ENCODE measurements around the gene COG5.

The COG5 gene

DNA sequence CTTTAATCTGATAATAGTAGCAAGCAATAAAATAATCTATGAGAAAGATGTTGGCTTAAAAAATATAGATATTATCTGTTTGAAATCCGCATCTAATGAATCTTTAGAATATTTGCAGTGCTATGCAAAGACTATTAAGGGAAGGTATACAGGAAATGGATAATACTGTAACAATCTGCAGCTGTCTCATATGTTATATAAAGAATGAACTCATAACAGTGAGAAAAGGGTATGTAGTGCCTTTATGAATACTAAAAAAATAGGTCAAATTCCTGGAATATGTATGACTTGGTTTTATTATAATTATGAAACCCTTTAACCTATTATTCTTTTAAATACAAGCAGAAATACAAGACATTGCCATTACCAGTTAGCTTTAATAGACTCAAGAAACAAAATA is 198.9 kb downstream of the COG5 start:
- Histone ChIP-seq H3K27ac (no peak overlapping the region), H3K4me2 (no peak overlapping the region)

DNA sequence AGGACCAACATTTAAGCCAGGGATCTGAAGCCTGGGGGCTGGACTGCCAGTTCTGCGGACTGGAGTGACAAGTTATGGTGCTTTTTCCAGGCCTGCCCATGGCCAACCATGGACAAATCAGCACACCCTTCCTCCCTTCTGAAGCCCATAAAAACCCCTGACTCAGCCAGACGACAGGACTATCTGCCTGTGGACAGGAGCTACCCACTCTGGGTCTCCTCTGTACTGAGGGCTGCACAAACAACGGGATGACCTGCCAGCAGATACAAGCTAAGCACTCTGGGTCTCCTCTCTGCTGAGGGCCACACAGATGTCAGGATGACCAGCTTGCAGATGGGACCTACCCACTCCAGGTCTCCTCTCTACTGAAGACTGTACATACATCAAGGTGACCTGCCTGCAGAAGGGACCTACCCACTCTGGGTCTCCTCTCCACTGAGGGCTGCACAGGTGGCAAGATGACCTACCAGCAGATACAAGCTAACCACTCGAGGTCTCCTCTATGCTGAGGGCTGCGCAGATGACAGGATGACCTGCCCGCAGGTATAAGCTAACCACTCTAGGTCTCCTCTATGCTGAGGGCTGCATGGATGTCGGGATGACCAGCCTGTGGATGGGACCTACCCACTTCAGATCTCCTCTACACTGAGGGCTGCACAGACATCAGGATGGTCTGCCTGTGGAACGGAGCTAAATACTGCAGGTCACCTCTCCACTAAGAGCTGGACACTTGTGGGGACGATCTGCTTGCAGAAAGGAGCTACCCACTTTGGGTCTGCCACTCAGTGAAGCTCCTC is 204.0 kb downstream of the COG5 start:
- TF ChIP-seq Cebpa-rat (IDR thresholded peaks at IDR 0.05), result no peak
- Histone ChIP-seq H3K27me3 (no peaks in the 10 kb centered on the region), H3K4me3 (peak overlapping the region; percentile 34), H3K36me3 (peaks cover 43% of the 10 kb centered on the region), H3K4me2 (no peak overlapping the region), H3K9ac (no peak overlapping the region), H4K20me1 (no peaks in the 10 kb centered on the region), H3K27ac (no peak overlapping the region), H3K9me3 (peaks cover 30% of the 10 kb centered on the region), H3K4me1 (no peaks in the 10 kb centered on the region)

More for the DNA sequence above, 198.9 kb downstream of the COG5 start:
- no peak overlapping the region for H3K4me3 ChIP-seq
- no peak for TF ChIP-seq Cebpa-rat (IDR thresholded peaks at IDR 0.05)
- no peaks in the 10 kb centered on the region for H4K20me1 ChIP-seq
- H3K9me3 ChIP-seq, result peaks cover 19% of the 10 kb centered on the region
- H3K9ac ChIP-seq, result no peak overlapping the region
- H3K27me3 ChIP-seq, result no peaks in the 10 kb centered on the region
- no peaks in the 10 kb centered on the region for H3K4me1 ChIP-seq
- H3K36me3 ChIP-seq, result peaks cover 27% of the 10 kb centered on the region

DNA sequence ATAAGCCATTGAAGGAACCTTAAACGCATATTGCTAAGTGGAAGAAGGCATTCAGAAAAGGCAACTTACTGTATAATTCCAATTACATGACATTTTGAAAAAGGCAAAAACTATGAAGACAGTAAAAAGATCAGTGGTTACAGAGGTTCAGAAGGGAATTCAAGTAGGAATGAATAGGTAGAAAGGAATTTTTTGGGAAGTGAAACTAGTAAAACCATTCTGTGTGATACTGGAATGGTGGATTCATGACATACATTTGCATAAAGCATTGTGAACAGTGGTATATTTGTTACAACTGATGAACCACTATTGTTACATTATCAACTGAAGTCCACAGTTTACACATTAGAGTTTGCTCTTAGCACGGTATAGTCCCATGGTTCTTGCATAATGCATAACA is 208.1 kb downstream of the COG5 start:
- no peak for TF ChIP-seq Cebpa-rat (IDR thresholded peaks at IDR 0.05)
- Histone ChIP-seq H3K36me3 (peaks cover 27% of the 10 kb centered on the region), H4K20me1 (no peaks in the 10 kb centered on the region), H3K9ac (no peak overlapping the region), H3K9me3 (peaks cover 19% of the 10 kb centered on the region), H3K4me2 (no peak overlapping the region), H3K27me3 (no peaks in the 10 kb centered on the region), H3K27ac (no peak overlapping the region), H3K4me3 (no peak overlapping the region), H3K4me1 (no peaks in the 10 kb centered on the region)

GRCh38 chr7:107354640-107355039 is 209.1 kb downstream of the COG5 start:
- Histone ChIP-seq H3K27me3 (no peaks in the 10 kb centered on the region), H3K27ac (no peak overlapping the region), H3K9me3 (peaks cover 9% of the 10 kb centered on the region), H3K9ac (no peak overlapping the region), H3K4me2 (no peak overlapping the region), H3K36me3 (peaks cover 18% of the 10 kb centered on the region), H3K4me1 (no peaks in the 10 kb centered on the region), H3K4me3 (no peak overlapping the region), H4K20me1 (no peaks in the 10 kb centered on the region)
- TF ChIP-seq Cebpa-rat (IDR thresholded peaks at IDR 0.05), result no peak

DNA sequence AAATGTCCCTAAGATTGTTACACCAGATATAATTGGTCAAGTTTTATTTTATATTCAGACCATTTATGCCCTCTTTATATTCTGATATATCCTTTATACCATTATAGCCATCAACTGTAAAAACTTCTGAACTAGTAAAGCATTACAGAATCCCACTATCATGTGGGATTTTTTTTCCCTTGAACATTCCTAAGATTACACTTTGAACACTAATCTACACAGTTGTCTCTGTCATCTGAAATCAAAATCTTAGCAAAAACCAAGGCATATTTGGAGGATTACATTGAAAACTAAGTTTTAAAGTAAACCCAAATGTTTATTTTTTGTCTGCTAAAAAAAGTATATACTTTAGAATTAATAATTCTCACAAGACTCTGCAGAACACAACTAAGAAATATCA is 210.0 kb downstream of the COG5 start:
- Histone ChIP-seq H3K9me3 (no peaks in the 10 kb centered on the region), H3K4me1 (no peaks in the 10 kb centered on the region), H3K27me3 (no peaks in the 10 kb centered on the region), H3K9ac (no peak overlapping the region), H3K27ac (no peak overlapping the region), H3K4me3 (no peak overlapping the region), H4K20me1 (no peaks in the 10 kb centered on the region), H3K4me2 (no peak overlapping the region), H3K36me3 (peaks cover 8% of the 10 kb centered on the region)
- TF ChIP-seq Cebpa-rat (IDR thresholded peaks at IDR 0.05), result no peak

DNA sequence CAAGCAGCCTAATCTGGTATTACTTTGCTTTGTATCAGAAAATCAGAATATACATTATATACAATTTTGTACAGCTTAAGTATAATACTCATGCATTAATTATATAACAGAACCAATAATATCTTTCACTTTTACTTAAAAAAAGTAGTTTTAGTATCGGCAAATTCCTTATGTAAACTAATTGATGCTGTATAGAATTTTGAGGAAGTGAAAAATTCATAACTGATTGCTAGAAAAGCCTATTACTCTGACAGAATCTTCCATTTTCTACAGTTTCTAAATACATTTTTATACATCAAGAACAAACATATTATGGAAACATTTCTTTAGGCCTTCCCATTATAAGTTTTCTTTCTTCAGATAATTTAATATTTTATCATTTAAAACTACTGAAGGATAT is 217.8 kb downstream of the COG5 start:
- Histone ChIP-seq H3K27me3 (no peaks in the 10 kb centered on the region), H3K36me3 (peaks cover 9% of the 10 kb centered on the region; the same call in 1 of the 2 replicates), H3K27ac (no peak overlapping the region), H4K20me1 (no peaks in the 10 kb centered on the region), H3K4me2 (no peak overlapping the region), H3K9me3 (peaks cover 11% of the 10 kb centered on the region; the same call in 1 of the 2 replicates), H3K9ac (no peak overlapping the region), H3K4me1 (no peaks in the 10 kb centered on the region), H3K4me3 (no peak overlapping the region)
- no peak for TF ChIP-seq Cebpa-rat (IDR thresholded peaks at IDR 0.05)

GRCh38 chr7:107344799-107345198 is 218.9 kb downstream of the COG5 start:
- no peak for TF ChIP-seq Cebpa-rat (IDR thresholded peaks at IDR 0.05)

DNA sequence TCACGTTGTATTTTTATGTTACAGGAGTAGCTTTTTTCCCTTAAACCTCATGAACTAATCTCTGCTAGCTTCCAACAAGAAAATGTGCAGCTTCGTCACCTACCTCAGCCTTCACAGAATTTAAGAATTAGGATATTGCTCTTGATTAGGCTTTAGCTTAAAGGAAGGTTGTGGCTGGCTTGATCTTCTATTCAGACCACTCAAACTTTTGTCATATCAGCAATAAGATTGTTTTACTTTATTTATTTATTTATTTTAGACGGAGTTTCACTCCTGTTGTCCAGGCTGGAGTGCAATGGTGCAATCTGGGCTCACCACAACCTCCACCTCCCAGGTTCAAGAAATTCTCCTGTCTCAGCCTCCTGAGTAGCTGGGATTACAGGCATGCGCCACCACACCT is 219.4 kb downstream of the COG5 start:
- no peak overlapping the region for H3K27ac ChIP-seq
- peaks cover 9% of the 10 kb centered on the region; the same call in 1 of the 2 replicates for H3K36me3 ChIP-seq
- no peak for TF ChIP-seq Cebpa-rat (IDR thresholded peaks at IDR 0.05)
- H3K4me2 ChIP-seq, result no peak overlapping the region
- H3K27me3 ChIP-seq, result no peaks in the 10 kb centered on the region
- no peaks in the 10 kb centered on the region for H4K20me1 ChIP-seq
- peaks cover 11% of the 10 kb centered on the region; the same call in 1 of the 2 replicates for H3K9me3 ChIP-seq
- no peaks in the 10 kb centered on the region for H3K4me1 ChIP-seq
- H3K9ac ChIP-seq, result no peak overlapping the region
- H3K4me3 ChIP-seq, result no peak overlapping the region

More at GRCh38 chr7:107344799-107345198, 218.9 kb downstream of the COG5 start:
- Histone ChIP-seq H3K9ac (no peak overlapping the region), H4K20me1 (no peaks in the 10 kb centered on the region), H3K4me2 (no peak overlapping the region), H3K4me3 (no peak overlapping the region), H3K27me3 (no peaks in the 10 kb centered on the region), H3K27ac (no peak overlapping the region), H3K36me3 (peaks cover 9% of the 10 kb centered on the region; the same call in 1 of the 2 replicates), H3K4me1 (no peaks in the 10 kb centered on the region), H3K9me3 (peaks cover 11% of the 10 kb centered on the region; the same call in 1 of the 2 replicates)

DNA sequence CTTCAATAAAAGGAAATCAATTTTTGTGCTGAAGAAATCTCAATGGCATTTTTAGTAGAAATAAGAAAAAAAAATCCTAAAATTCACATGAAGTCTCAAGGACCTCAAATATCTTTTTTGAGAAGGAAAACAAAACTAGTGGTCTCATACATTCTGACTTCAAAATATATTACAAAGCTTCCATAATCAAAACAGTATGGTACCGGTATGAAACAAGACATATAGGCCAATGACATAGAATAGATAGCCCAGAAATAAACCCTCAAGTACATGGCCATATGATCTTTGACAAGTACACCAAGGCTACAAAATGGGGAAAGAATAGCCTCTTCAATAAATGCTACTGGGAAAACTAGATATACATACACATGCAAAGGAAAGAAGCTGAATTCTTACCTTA is 225.6 kb downstream of the COG5 start:
- H3K27ac ChIP-seq, result no peak overlapping the region
- H3K4me1 ChIP-seq, result peaks cover 5% of the 10 kb centered on the region
- H3K36me3 ChIP-seq, result no peaks in the 10 kb centered on the region
- no peaks in the 10 kb centered on the region for H4K20me1 ChIP-seq
- no peaks in the 10 kb centered on the region for H3K27me3 ChIP-seq
- no peak overlapping the region for H3K4me3 ChIP-seq
- H3K9ac ChIP-seq, result no peak overlapping the region
- H3K9me3 ChIP-seq, result peaks cover 16% of the 10 kb centered on the region
- no peak for TF ChIP-seq Cebpa-rat (IDR thresholded peaks at IDR 0.05)
- no peak overlapping the region for H3K4me2 ChIP-seq

DNA sequence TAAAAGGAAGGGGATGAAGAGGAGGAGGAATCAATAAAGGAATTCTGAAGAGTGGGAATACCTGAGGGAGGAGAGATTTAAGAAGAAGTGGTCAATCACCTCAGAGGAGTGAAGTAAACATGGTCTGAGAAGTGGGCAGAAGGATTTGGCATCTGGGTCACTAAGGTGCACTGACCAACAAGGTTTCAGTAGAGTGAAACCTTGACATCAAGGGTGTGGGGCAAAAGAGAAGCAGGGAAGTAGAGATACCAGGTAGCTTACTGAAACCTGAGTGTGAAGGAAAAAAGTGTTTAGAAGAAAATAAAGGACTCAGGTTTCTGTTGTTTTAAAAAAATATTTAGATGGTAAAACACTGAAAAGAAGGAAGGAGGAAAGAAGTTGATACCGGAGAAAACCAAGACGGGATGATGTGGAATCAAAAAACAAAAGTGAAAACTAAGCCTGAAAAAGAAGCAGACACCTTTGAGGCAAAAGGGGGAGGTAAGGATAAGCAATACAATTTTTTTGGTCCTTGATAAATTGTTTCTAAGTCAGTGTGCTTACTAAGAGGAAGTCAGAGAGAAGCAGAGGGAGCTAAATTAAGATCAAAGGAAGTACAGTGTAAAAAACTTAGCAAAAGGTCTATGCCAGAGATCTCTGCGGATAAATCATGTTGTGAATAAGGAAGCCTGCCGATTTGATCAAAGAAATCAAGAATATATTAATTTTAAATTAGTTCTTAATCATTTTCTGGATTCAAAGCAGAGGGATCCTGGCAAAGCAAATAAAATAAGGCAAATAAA is 231.0 kb downstream of the COG5 start:
- Histone ChIP-seq H3K4me3 (no peak overlapping the region), H4K20me1 (no peaks in the 10 kb centered on the region), H3K27ac (peak overlapping the region; percentile 16; the same call in 1 of the 2 replicates), H3K4me2 (peak overlapping the region; percentile 47), H3K9me3 (peaks cover under 1% of the 10 kb centered on the region; the same call in 1 of the 2 replicates), H3K4me1 (peaks cover 13% of the 10 kb centered on the region), H3K9ac (peak overlapping the region; percentile 0; the same call in 1 of the 2 replicates), H3K27me3 (no peaks in the 10 kb centered on the region), H3K36me3 (no peaks in the 10 kb centered on the region)
- no peak for TF ChIP-seq Cebpa-rat (IDR thresholded peaks at IDR 0.05)
